HG03103 (cell line): Measurements from ENCODE around the gene KREMEN2.

ENCODE experiments used
- ATAC-seq: cut with Tn5 transposase; IDR thresholded peaks from one replicate; pipeline ENCODE4 v1.9.1; 2021; ENCODE audit warnings: low read depth; ENCODE audit not compliant: unreplicated experiment

KREMEN2 gene

GRCh38 chr16:2963074-2963722 lies 877 bp upstream of the KREMEN2 start:
- ATAC-seq = no peak

DNA sequence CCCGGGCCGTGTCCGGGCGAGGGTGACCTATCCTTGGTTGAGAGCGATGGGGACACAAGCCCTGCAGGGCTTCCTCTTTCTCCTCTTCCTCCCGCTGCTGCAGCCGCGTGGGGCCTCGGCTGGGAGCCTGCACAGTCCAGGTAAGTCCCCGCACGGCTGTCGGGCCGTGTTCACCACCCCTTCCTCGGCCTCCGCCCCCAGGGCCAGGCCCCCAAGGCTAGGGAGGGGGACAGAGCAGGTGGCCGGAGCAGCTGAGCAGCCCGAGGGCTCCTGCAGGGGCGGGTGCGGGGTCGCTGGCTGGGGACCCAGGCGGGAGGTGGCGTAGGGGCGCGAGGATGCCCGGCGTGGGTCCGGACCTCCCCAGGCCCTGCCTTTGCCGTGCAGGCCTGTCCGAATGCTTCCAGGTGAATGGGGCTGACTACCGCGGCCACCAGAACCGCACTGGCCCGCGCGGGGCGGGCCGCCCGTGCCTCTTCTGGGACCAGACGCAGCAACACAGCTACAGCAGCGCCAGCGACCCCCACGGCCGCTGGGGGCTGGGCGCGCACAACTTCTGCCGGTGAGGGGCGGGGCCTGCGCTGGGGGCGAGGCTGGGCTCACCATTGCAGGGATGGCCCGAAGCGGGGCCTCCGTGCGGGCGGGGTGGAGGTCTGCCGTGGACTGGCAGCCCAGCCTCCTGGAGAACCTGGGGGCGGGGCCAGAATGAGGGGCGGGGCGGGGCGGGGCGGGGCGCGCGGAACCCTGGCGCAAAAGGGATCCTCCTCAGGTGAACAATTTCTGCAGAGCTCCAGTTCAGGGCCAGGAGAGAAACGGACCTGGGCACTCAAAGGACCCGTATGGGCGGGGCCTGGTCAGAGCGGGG lies 631 bp downstream of the KREMEN2 start:
- no peak for ATAC-seq

DNA sequence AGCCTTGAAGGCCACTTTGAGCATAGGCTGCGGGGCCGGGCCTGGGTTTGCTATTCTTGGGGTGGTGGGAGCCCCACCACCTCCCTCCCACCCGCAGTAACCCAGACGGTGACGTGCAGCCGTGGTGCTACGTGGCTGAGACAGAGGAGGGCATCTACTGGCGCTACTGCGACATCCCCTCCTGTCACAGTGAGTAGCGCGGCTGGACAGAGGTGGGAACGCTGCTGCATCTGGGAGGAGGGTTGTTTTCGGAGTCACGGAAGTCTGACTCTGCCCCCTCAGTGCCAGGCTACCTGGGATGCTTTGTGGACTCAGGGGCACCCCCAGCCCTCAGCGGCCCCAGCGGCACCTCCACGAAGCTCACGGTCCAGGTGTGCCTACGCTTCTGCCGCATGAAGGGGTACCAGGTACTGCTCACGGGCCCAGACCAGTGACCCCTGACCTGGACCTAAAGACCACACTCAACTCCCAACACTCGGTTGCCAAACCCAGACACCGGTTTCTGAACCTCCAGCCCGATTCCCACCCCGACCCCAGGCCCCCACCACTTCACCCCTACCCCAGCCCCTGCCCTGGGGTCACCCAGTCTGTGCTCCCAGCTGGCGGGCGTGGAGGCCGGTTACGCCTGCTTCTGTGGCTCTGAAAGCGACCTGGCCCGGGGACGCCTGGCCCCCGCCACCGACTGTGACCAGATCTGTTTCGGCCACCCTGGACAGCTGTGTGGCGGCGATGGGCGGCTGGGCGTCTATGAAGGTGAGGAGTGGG lies 2.1 kb downstream of the KREMEN2 start:
- no peak for ATAC-seq

DNA sequence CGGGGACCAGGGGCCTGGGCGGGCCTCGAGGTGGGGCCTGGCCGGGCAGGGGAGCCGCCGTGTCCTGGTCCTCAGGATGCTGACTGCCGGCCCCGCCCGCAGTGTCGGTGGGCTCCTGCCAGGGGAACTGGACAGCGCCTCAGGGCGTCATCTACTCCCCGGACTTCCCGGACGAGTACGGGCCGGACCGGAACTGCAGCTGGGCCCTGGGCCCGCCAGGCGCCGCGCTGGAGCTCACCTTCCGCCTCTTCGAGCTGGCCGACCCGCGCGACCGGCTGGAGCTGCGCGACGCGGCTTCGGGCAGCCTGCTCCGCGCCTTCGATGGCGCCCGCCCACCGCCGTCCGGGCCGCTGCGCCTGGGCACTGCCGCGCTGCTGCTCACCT lies 2.7 kb downstream of the KREMEN2 start:
- no peak for ATAC-seq

DNA sequence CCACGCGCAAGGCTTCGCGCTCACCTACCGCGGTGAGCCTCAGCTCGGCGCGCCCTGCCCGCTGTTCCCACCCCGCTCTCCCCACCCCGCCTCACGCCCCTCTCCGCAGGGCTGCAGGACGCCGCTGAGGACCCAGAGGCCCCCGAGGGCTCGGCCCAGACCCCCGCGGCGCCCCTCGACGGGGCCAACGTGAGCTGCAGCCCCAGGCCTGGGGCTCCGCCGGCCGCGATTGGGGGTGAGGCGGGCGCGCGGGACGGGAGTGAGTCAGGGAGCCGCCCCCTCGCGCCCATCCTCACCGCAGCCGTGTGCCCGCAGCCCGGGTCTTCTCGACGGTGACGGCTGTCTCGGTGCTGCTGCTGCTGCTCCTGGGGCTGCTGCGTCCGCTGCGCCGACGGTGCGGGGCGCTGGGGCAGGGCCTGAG lies 3.1 kb downstream of the KREMEN2 start:
- ATAC-seq = no peak

DNA sequence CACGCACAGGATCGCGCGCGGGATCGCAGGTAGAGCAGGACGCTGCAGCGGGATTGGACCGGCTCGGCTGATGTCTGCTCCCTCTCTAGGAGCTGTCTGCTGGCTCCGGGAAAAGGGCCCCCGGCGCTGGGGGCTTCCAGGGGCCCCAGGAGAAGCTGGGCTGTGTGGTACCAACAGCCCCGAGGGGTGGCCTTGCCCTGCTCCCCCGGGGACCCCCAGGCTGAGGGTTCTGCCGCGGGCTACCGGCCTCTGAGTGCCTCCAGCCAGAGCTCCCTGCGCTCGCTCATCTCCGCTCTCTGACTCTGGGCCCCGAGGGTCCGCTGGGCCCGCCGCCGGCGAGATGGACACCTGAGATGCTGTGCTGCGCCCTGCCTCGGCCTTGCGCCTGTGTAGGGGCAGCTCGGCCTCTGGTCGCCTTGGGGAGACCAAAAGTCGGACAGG lies 3.7 kb downstream of the KREMEN2 start:
- no peak for ATAC-seq

DNA sequence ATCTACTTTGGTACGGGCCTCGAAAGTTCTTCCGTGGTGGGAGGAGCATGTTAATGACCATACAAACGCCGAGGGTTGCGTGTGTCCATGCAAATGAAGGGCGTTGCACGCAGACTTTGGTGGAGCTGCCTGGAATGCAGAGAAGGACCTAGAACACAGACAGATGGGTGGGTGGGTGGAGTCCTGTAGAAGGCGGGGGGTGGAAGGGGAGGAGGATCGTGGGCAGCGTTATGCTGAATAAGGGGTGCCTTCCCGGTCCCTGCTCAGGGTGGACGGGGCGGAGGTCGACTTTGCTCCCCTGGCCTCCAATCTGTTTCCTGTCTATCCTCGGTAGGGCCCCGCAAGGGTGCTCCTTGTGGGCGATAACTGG lies 4.3 kb downstream of the KREMEN2 start:
- no peak for ATAC-seq

DNA sequence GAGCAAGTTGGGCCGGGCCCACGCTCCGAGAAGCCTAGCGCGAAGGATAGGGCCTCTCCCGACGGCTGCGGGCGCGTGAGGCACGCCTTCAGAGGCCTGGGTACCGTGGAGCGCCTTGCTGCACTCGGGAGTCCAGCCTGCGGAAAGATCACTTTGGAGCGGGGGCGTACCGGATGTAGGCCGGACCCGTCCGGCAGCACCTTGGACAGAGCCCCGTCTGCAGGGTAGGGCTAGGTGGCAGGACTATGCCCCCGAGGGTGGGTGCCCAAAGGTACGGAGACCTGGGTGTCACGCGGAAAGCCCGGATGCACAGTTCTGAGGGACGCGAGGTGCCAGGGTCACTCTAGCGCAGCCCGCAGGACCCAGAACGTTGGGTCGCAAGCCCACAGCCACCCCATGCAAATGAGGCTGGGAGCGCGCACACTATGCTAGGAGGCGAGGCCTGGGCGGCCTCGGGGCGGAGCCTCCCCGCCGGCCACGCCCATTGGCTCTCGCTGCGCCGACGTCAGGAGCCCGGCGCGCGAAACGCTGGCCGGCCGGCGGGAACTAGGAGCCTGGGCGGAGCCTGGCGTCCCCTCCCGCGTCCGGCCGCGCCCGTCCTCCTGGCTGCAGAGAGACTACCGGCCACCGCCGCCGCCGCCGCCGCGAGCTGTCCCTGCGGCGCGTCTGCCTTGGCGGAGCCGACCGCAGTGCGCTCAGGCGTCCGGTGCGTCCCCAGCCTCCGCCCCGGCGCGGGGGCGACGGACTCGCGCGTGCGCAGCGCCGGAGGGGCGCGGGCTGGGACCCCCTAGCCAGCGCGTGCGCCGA lies 4.9 kb downstream of the KREMEN2 start, which contains the start of gene PAQR4:
Gene PAQR4 (plus strand): TSS at position 611 of the 807 bp plus-strand sequence. CDS start 327 bp downstream, outside the sequence.
- peak; percentile 51 for ATAC-seq

DNA sequence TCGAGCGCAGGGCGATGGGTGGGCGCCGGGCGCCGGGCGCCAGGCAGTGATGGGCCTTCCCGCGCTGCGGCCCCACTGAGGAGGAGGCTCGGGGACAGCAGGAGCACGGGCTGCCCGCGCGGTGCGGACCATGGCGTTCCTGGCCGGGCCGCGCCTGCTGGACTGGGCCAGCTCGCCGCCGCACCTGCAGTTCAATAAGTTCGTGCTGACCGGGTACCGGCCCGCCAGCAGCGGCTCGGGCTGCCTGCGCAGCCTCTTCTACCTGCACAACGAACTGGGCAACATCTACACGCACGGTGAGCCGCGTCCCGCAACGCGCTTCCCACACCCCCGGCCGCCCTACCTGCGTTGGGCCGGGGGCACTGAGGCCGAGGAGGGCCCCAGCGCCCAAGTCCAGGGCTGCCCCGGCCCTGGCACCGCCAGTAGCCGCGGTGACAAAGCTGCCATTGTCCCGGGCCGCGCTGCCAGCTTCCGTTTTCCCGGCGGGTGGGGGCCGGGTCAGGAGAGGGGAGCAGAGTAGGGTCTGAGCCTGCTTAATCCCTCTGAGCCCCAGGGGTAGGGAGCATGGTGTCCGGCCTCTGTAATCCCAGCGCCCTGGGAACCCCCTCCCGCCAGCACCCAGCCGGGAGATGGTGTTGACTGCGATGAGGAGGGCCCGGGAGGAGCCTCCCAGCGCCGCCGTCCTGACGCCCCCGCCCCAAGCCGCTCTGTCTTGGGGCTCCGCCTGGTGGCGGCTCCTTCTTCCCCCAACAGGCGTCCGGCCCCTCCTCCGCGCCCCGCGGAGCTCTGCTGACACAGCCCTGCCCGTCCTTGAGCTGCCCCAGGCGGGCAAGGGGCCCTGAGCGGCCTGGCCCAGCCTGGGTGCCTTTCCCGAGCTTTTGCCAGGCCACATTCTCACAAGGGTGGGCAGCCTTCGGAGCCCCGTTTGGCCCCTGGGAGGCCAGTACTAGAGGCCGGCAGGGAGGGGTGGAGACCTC lies 5.8 kb downstream of the KREMEN2 start:
- ATAC-seq = no peak

GRCh38 chr16:2970563-2970962 lies 6.5 kb downstream of the KREMEN2 start:
- no peak for ATAC-seq

DNA sequence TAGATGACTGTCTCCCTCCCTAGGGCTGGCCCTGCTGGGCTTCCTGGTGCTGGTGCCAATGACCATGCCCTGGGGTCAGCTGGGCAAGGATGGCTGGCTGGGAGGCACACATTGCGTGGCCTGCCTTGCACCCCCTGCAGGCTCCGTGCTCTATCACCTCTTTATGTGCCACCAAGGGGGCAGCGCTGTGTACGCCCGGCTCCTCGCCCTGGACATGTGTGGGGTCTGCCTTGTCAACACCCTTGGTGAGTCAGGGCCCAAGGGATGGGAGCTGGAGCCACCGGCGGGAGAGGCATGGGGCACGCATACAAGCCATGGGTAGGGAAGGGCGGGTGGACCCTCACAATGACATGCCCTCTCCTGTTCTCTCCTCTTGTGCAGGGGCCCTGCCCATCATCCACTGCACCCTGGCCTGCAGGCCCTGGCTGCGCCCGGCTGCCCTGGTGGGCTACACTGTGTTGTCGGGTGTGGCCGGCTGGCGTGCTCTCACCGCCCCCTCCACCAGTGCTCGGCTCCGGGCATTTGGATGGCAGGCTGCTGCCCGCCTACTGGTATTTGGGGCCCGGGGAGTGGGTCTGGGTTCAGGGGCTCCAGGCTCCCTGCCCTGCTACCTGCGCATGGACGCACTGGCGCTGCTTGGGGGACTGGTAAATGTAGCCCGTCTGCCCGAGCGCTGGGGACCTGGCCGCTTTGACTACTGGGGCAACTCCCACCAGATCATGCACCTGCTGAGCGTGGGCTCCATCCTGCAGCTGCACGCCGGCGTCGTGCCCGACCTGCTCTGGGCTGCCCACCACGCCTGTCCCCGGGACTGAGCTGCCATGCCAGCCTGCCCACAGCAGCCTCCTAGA lies 7.3 kb downstream of the KREMEN2 start:
- ATAC-seq = no peak

DNA sequence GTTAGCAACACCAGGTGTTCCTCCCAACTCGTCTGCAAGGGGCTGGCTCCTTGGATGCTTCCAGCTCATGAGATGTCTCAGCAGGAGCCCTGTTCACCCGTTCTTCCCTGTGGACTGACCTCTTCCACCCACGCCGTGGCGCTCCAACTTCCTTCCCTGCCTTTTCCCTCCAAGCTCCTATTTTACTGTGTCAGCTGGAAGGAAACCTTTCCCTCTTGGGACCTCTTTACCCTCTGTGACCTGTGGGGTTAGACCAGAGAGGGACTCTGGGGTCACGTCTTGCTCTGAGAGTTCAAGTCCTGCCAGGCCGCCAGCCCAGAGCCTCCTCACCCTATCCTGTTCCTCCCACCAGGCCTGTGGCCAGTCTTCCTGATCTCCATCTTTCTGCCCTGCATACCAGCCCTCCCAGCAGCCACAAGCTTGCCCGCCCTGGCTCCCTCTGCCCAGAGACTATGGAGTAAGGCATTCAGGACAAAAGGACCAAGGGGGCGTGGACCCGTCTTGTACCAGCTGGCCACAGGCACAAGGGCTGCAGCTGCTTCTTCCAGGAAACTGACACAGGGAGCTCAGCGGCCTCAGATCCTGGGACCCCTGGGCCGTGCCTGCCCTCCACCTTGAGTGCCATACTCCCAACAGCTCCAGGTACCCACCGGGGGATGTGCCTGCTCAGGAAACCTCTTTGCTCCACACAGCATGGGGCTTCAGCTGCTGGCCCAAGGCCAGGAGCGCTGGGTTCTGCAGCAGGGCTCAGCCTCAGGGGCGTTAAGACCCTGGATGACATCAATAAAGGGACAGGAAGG lies 8.1 kb downstream of the KREMEN2 start:
- no peak for ATAC-seq

DNA sequence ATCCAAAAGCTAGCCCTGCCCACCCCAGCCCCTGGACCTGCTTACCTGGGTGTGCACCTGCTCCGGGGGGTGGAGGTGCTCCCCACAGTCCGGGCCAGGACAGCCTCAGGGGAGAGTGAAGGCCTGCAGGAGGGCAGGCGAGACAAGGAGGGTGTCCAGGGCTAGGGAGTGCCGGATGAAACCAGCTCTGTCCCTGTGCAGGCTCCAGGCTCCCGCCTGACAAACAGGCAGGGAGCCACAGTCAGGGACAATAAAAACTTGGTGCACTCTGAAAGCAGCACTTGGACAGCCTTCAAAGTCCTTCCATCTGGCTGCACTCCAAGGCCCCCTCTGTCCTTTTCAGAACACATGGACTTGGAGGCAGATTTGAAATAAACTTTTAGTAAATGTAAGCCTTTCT lies 9.0 kb downstream of the KREMEN2 start:
- no peak for ATAC-seq

- no peak for ATAC-seq
Measured at GRCh38 chr16:2973605-2974318, 9.7 kb downstream of the KREMEN2 start.

DNA sequence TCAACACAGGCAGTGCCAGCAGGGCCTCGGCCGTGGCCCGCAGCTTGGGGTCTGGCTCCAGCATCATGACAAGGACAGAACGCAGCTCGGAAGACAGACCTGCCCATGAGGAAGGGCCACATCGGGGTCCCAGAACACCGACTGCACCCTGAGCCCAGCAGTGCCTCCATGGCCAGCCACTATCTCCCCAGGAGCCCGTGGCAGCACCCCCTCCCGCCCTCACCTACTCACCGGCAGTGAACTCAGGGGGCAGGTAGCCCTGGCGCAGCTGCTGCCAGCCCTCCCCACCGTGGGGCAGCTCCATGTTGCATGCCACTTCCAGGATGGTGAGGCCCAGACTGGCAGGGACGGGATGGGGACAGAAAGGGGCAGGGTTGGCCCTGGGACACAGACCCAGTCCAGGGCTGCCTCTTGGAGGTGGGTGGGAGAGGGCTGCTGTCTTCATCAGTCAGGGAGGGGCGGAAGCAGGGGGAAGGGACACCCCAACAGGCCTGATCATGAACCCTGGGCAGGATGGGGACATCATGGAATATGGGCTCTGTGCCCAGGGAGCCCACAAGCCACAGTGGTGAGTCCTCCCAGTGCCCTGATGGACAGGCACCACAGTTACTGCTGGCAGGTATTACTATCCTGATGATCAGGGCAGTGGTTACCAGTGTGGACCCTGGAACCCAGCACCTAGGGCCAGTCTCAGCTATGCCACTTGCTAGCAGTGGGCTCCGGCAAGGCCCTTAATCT lies 10.4 kb downstream of the KREMEN2 start:
- ATAC-seq = no peak

DNA sequence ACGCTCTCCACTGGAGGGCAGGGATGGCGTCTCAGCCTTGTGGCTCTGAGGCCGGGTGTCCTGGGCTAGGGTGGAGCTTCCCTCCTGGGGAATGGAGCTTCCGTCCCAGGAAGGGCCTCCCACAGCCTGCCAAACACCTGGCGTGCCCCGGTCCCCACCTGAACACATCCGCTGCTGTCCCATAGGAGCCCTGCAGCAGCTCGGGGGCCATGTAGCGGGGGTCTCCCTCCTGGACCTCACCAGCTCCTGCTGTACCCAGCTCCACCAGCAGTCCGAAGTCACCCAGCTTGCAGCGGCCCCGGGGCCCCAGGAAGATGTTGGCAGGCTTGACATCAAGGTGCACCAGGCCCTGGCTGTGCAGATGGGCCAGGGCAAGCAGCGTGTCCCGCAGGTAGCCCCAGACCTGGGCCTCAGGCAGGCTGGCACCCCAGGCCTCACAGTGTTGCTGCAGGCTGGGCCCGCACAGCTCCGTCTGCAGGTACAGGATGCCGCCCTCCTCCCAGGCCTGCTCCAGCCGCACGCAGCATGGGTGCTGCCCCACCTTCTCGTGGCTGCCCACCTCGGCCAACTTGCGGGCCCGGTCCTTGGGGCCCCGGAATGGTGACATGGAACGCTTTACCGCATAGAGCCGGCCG lies 11.2 kb downstream of the KREMEN2 start:
- ATAC-seq = no peak
